Esophagus mucosa (tissue), 1 donor: Measurements from ENCODE around the gene ADAMTSL3. TPM values are rescaled to one million over a fixed set of nuclear protein-coding genes. Genes with fewer than 3 reads are reported as not detected.
"Not testable (repeated sequence)": the region's sequence is repeated elsewhere in the genome, so short reads cannot be mapped to it uniquely, and the experiment has no call there.

Experiments used
- ATAC-seq: fragments of 200-7000 bp; cut with Tn5 transposase; one replicate; pipeline ENCODE4 v1.9.1; 2020
- total RNA-seq: library from RNA; stranded (reverse); gene quantifications from one replicate; pipeline ENCODE4 v1.2.4, GENCODE V29; 2023
- donor health status: DM: yes; HTN: yes; CAD: no.

Gene ADAMTSL3
- total RNA-seq, 1 donor from 2014 or later: 1.4 TPM

GRCh38 chr15:83983634-83984458 lies 329.9 kb downstream of the ADAMTSL3 start:
- no peak for ATAC-seq

DNA sequence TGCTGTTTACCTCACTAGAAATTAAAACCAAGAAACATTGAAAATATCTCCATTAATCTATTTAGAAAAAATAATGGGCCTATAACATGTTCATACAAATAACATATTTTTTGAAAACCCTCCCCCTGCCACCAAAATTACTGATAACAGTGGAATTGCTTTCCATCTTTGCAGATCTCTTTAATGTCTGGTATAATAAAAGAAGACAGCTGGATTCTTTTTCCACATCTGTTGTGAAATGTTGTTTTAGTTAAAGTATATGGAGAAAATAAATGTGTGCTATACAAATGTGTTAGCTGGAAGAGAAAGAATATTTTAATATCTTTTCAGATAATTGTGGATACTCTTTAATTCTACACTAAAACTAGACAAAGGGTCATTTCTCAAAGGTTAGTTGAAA lies 330.7 kb downstream of the ADAMTSL3 start:
- ATAC-seq: no peak

- ATAC-seq: no peak
Measured at GRCh38 chr15:83991163-83991562, 337.2 kb downstream of the ADAMTSL3 start.

DNA sequence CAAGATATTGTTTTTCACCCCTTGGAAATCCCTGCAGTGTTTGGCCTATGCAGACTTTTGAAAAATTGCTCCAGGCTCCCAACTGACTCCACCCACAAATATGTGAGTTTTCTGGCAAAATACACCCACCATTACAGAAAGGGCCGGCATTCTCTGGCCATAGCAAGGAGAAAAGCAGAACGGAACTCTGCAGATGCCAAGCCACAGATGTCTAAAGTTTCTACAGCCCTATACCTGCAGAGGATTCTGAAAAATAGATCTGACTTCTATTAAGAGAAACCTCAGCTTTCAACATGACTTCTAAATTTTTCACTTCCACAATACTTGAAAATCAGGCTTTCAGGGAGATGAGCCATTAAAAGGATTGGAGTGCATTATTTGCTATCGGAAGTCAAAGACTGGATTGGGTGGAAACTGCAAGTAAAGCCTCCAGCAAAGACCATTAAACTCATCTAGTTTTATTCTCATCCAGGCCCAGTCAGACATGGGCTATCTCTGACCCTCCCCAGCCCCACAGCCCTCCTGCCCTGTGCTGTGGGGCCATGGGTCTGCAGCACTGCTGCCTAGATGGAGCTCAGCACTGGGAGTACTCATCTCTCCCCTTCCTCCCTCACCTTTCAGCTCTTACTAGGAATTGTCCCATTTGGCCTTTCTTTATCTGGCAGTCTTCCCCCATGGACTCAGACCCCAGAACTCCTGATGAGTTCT lies 338.6 kb downstream of the ADAMTSL3 start:
- ATAC-seq: no peak

GRCh38 chr15:83993591-83993990 lies 339.7 kb downstream of the ADAMTSL3 start:
- ATAC-seq: no peak

DNA sequence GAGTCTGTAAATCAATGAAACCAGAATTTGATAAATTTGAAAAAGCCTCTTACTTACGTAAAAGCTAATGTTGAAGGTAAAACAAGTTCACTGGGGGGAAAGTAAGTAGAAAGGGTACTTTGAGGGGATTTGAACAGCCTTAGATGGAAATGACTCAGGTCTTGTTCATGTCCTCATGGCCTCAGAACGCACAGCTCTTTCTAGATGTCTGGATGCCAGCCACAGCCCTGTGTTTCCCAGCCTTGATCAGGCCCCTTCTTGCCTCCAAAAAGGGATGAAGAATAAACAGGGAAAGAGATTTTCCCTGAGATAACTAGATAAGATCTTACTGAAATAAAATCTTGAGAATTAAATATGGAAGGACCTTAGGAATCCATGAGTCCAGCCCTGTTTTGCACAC lies 344.6 kb downstream of the ADAMTSL3 start:
- ATAC-seq: no peak

GRCh38 chr15:83999396-84000135 lies 345.6 kb downstream of the ADAMTSL3 start:
- no peak for ATAC-seq

DNA sequence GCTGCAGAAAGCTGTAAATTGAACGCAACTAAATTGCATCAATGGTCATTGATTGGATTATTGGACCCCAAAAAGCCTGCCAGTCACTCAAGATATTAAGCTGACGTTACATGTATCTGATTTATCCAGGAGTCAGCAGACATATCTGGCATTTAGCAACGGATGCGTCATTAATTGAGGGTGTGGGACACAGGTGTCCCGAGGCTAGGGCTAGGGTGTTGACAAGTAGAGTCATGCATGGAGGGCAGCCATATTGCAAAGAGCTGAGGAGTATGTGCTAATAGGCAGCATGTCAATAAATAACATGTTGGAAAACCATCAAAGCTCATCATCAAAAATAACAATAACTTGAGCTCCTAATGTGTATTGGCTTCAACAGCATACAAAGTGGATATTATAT lies 347.1 kb downstream of the ADAMTSL3 start:
- peak; percentile 98 for ATAC-seq

DNA sequence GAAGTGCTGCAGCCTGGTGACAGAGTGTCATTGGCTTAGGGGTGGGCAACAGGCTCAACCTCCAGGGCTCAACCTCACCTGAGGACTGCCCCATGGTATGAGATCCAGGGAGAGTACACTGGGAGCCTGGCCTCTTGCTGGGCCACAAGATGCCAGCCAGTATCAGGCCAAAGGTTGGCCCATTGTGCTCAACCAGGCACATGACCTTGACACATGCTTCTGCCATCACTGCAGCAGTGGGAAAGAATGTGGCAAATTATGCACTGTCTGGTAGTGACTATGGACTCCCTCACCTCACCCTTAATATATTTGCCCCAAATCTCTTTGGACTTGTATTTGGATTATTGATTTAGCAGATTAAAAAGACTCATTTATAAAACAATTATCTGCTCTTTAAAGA lies 347.7 kb downstream of the ADAMTSL3 start:
- ATAC-seq: no peak

GRCh38 chr15:84003791-84004503 lies 350.0 kb downstream of the ADAMTSL3 start:
- no peak for ATAC-seq

DNA sequence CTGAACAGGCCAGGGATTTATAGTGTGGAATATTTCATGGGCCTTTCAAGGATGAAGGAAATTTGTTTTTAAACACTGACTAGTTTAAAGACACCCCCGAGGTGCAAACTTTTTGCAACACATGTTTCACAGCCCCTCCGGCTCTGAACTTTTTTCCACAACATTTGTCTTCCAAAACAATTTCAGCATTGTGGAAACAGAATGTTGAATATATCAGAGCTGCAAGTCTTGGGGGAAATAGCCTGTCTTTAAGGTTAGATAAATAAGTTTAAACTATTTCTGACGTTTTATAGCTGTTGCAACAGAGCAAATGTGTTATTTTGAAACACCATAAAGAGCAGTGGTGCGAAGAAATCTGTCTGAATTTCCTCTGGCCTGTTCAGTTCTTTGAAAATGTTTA lies 352.5 kb downstream of the ADAMTSL3 start:
- ATAC-seq: no peak

DNA sequence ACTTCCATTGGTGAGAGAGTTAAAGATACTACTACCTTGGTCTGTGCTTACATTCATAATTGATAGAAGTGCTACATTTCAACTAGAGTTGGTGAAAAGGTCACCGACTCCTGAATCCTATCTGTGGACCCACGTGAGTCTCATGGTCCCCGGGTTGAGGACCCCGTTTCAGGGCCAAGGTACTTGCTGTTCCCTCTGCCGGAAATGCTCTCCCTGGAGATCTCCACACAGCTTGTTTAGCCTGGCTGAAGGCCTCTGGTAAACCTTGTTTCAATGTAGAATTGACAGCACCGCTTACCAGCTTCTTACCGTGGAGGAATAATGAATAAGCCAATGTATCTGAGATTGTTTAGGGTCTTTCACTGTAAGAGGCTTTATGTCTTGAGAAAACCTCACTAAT lies 355.7 kb downstream of the ADAMTSL3 start:
- ATAC-seq: no peak

DNA sequence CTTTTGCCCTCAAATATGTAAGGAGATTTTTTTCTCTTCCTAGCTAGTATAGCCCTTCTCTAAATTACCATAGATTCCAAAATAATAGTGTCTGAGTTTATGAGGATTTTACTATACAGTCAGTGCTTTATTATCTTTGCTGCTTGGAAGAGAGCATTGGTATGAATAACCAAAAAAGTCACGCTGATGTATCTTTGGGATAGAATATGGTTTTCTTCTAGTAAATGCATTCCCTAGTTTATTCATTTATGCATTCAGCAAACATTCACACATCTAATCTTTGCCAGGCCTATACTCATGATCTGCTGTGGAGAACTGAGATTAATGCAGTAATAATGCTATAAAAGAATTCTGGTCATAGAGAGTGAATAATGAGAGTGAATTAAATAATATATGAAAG lies 356.3 kb downstream of the ADAMTSL3 start:
- no peak for ATAC-seq

- no peak for ATAC-seq
Measured at GRCh38 chr15:84016371-84016770, 362.4 kb downstream of the ADAMTSL3 start.

DNA sequence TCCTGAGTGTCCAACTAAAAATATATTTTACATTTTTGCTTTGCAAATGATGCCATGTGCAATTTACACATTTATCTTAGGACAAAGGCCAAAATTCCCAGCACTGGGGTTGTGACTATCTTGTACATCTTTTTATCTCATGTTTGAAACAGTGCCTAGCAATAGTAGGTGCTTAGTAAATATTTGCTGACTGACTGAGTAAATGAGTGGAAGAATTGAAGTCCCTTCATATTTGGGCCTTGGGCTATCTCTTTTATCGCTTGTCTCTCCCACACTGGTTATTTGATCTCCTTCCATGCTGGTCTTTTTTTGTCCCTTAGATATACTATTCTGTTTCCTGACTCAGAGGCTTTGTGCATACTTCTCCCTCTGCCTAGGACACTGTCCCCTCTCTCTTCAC lies 368.6 kb downstream of the ADAMTSL3 start:
- ATAC-seq: no peak

DNA sequence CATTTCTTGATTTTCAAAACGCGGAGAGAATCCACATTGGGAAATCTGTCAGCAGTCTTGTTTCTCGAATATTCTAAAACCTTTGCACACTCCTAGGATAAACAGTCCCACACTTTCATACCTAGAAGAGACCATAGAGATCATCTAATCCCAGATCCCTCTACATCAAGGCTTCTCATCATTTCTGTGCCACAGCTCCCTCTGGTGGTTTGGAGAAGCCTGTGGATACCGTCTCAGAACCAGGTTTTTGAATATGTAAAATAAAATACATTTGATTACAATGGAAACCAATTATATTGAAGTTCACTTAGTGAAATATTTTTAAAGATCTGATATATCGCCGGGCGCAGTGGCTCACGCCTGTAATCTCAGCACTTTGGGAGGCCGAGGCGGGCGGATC lies 369.7 kb downstream of the ADAMTSL3 start:
- ATAC-seq: no peak

DNA sequence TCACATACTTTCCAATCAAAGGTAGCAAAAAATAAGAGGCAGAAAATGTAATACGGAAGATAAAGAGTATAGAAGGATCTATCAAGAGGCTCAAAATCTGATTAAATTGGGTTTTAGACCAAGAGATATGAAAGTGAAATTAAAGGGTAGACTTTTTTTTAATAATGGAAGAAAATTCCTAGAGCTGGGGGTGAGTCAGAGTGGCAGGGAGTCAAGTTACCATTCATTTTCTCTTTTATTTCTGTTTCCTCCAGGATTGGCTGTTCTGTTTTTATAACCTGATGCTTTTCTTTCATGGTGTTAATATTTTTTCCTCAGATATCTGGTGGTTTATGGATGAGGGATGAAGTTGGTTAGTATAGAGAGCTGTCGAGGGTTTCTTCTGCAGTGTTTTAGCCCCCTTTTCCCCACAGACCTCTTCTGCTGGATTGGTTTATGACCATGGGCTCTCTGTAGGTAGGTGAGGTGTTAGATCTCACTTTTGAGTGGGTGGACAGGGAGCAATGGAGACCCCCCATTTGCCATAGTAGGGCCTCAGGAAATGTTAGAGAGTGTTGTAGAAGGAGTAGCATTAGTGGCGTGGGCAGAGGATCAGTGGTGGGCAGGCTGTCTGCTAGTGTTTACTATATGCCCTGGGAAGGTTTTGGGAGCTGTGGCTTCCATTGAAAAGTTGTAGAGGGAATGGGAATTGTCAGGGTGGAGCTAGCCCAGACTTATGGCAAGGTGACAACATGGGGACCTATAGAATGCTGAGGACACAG lies 380.1 kb downstream of the ADAMTSL3 start:
- no peak for ATAC-seq

DNA sequence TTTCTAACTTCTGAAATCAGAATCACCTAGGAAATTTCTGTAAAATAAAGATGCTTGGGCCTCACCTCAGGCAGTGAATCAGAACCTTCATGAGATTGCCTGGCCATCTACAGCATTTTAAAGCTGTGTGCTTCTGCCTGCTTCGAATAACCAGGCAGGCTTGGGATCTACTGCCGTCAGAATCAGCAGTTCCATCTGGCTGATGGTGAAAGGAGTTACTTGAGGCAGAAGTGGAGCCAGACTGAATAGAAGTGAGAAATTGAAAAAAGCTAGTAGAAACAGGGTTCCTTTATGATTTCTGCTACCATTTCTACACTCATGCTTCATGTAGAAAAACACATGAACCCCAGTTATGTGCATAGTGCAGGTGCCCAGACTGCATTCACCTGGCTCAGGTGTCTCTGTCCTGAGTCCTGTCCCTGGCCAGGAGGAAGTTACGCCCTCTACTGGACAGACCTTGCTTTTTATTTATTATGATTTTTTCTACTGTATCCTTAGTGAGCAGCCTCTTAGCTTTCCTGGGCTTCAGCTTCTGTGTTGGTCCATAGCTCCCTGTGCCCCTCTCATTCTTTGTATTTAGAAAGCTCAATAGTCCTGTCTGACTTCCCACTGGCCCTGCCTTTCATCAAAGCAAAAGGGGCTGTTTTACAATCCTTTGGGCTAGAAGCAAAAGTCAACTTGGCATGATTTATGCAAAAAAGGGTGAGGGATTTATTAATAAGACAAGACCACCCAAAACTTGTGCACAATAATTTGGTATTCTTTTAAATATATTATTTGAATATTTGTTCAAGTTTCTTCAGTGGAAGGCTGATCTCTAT lies 380.9 kb downstream of the ADAMTSL3 start:
- peak; percentile 70 for ATAC-seq

DNA sequence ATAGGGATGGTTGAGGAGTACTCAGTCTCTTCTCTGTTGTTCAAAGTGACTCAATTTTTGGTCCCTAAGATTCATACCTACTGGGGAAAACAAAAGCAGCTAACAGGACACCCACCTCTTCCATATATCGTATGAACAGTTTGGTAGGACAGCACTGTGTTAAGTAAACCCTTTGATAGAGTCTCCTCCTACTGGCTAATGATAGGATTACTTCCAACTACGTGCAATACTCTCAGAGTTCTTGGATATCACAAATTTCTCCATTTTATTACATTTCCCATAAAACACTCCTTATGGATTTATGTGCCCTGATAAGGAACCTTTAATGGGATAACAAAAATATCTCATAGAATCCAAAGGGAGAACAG lies 381.5 kb downstream of the ADAMTSL3 start:
- ATAC-seq: peak; percentile 61

DNA sequence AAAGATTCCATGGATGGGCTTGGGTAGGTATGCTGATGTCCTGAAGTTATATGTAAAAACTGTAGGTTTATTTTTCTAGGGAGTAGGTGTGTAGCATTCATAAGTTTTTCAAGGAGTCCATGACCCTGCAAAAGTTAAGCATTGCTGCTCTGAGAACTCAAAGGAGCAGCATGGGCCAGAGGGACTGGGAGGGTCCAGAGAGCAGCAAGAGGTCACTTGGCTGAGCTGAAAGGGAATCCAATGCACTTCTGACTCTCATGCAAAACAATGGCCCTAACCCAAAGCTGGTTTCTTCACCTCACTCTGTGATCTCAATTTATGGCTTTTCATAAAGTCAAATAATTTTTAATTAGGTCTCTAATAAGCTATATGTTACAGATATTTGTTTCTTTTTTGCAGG lies 383.4 kb downstream of the ADAMTSL3 start:
- no peak for ATAC-seq

- ATAC-seq: not testable (repeated sequence)
Measured at GRCh38 chr15:84042434-84043056, 388.6 kb downstream of the ADAMTSL3 start.
